ENCODE results near the gene CCDC182.

The CCDC182 gene

GRCh38 chr17:57745242-57745641 lies at the start of gene CCDC182:
CCDC182 (minus strand) TSS chr17:57745299; CDS start chr17:57745272, 27 bp downstream.
- DNase-seq (ENCODE audit: low spot score) (no peak), FAIRE-seq (no peak)

GRCh38 chr17:57794841-57795240 lies 49.7 kb upstream of the CCDC182 start:
- no peak for FAIRE-seq
- DNase-seq (ENCODE audit: low spot score): no peak

GRCh38 chr17:57788725-57789124 lies 43.6 kb upstream of the CCDC182 start:
- no peak for DNase-seq (ENCODE audit: low spot score)
- no peak for FAIRE-seq

GRCh38 chr17:57785022-57785421 lies 39.9 kb upstream of the CCDC182 start:
- FAIRE-seq (no peak), DNase-seq (ENCODE audit: low spot score) (no peak)

- FAIRE-seq (no peak), DNase-seq (ENCODE audit: low spot score) (no peak)
Measured at GRCh38 chr17:57784226-57784895, 39.3 kb upstream of the CCDC182 start.

- FAIRE-seq (no peak), DNase-seq (ENCODE audit: low spot score) (peak; percentile 11)
Measured at GRCh38 chr17:57783338-57783742, 38.2 kb upstream of the CCDC182 start.

GRCh38 chr17:57782647-57783337 lies 37.7 kb upstream of the CCDC182 start:
- no peak for FAIRE-seq
- no peak for DNase-seq (ENCODE audit: low spot score)

GRCh38 chr17:57782062-57782490 lies 37.0 kb upstream of the CCDC182 start:
- DNase-seq (ENCODE audit: low spot score) (no peak), FAIRE-seq (no peak)

- FAIRE-seq (no peak), DNase-seq (ENCODE audit: low spot score) (no peak)
Measured at GRCh38 chr17:57781386-57782061, 36.4 kb upstream of the CCDC182 start.

- FAIRE-seq (no peak), DNase-seq (ENCODE audit: low spot score) (no peak)
Measured at GRCh38 chr17:57779706-57780105, 34.6 kb upstream of the CCDC182 start.

GRCh38 chr17:57778306-57778705 lies 33.2 kb upstream of the CCDC182 start:
- DNase-seq (ENCODE audit: low spot score) (no peak), FAIRE-seq (no peak)

GRCh38 chr17:57776366-57776765 lies 31.3 kb upstream of the CCDC182 start:
- no peak for FAIRE-seq
- DNase-seq (ENCODE audit: low spot score): no peak

GRCh38 chr17:57774872-57775271 lies 29.8 kb upstream of the CCDC182 start:
- FAIRE-seq (no peak), DNase-seq (ENCODE audit: low spot score) (no peak)

GRCh38 chr17:57773557-57773956 lies 28.5 kb upstream of the CCDC182 start:
- DNase-seq (ENCODE audit: low spot score) (no peak), FAIRE-seq (no peak)

GRCh38 chr17:57772774-57773173 lies 27.7 kb upstream of the CCDC182 start:
- DNase-seq (ENCODE audit: low spot score) (no peak), FAIRE-seq (no peak)

- DNase-seq (ENCODE audit: low spot score): no peak
- no peak for FAIRE-seq
Measured at GRCh38 chr17:57767561-57767960, 22.5 kb upstream of the CCDC182 start.

GRCh38 chr17:57766318-57766943 lies 21.3 kb upstream of the CCDC182 start:
- FAIRE-seq: no peak

GRCh38 chr17:57762452-57763395 lies 17.6 kb upstream of the CCDC182 start:
- no peak for FAIRE-seq
- no peak for DNase-seq (ENCODE audit: low spot score)

More at GRCh38 chr17:57766318-57766943, 21.3 kb upstream of the CCDC182 start:
- DNase-seq (ENCODE audit: low spot score): no peak

- no peak for FAIRE-seq
- no peak for DNase-seq (ENCODE audit: low spot score)
Measured at GRCh38 chr17:57761887-57762286, 16.8 kb upstream of the CCDC182 start.

- FAIRE-seq (no peak), DNase-seq (ENCODE audit: low spot score) (no peak)
Measured at GRCh38 chr17:57760046-57760445, 14.9 kb upstream of the CCDC182 start.

GRCh38 chr17:57758654-57759053 lies 13.6 kb upstream of the CCDC182 start:
- DNase-seq (ENCODE audit: low spot score): no peak
- no peak for FAIRE-seq

All from RCC 7860 (cell line).